GM12878 (cell line): ENCODE measurements around the gene LTBP2. TPM values are rescaled to one million over a fixed set of nuclear protein-coding genes. Genes with fewer than 3 reads are reported as not detected.

ENCODE experiments used
- ATAC-seq: fragments of 200-7000 bp; cut with Tn5 transposase; 3 replicates; pipeline ENCODE4 v1.9.1; 2020; ENCODE audit warnings: mild to moderate bottlenecking, moderate library complexity
- BruUV-seq: library from RNA; stranded (reverse); fragments of 400-500 nt; replicated peaks from 2 replicates; lab custom pipeline; 2021; lab: Mats Ljungman, UMichigan
- CTCF ChIA-PET: fragments of 300-600 bp; sonication (Branson Sonifier 250); formaldehyde crosslinking; extraction: SDS; loops from one replicate; lab custom pipeline; 2021; ENCODE audit warnings: inconsistent platforms; lab: Yijun Ruan, JAX
- POLR2A ChIA-PET: fragments of 350-600 bp; formaldehyde crosslinking; extraction: SDS; loops from one replicate; lab custom pipeline; 2021; ENCODE audit warnings: inconsistent platforms; lab: Charles Lee
- RAD21 ChIA-PET: fragments of 300-600 bp; sonication (Branson Sonifier 250); formaldehyde crosslinking; loops from one replicate; lab custom pipeline; 2023; ENCODE audit warnings: antibody characterized with exemption; ENCODE audit not compliant: unreplicated experiment; lab: Charles Lee
- SMC1A ChIA-PET: fragments of 300-600 bp; sonication (Branson Sonifier 250); formaldehyde crosslinking; loops from one replicate; lab custom pipeline; 2023; ENCODE audit not compliant: unreplicated experiment, uncharacterized antibody; lab: Charles Lee
- DNase-seq: peaks from one replicate; pipeline ENCODE4 v3.0.0-alpha.2; 2011; ENCODE audit warnings: low read depth, low spot score
- FAIRE-seq: peaks from 3 replicates; lab custom pipeline; 2011; peaks lifted over from hg19 to GRCh38; lab: Jason Lieb, UNC
- H2AFZ ChIP-seq: 2 replicates; pipeline ENCODE4 v1.6.0; 2011; ENCODE audit warnings: low read depth, low read length, control low read depth; ENCODE audit not compliant: control insufficient read depth
- H3K27ac ChIP-seq: 2 replicates; pipeline ENCODE4 v1.5.1; 2011; ENCODE audit warnings: control low read depth; ENCODE audit not compliant: control insufficient read depth, insufficient read depth
- H3K27me3 ChIP-seq, 2 experiments: replicated peaks in 1 of 2; 2 replicates each; pipeline versions ENCODE4 v1.6.0 to v1.6.1; 2011; ENCODE audit warnings: low read length in 1 of 2; ENCODE audit not compliant: control insufficient read depth in 2 of 2, insufficient read depth in 2 of 2
- H3K36me3 ChIP-seq, 2 experiments: 2 replicates each; pipeline ENCODE4 v1.5.1; 2011; ENCODE audit warnings: low read length in 1 of 2; ENCODE audit not compliant: control insufficient read depth in 2 of 2, insufficient read depth in 2 of 2
- H3K4me1 ChIP-seq: 2 replicates; pipeline ENCODE4 v1.6.1; 2011; ENCODE audit warnings: mild to moderate bottlenecking, low read length, moderate library complexity, mixed read lengths; ENCODE audit not compliant: control insufficient read depth, insufficient read depth
- H3K4me2 ChIP-seq: 2 replicates; pipeline ENCODE4 v1.6.0; 2011; ENCODE audit warnings: control low read depth; ENCODE audit not compliant: control insufficient read depth, insufficient read depth
- H3K4me3 ChIP-seq: fragments of 200-600 bp; sonication (generic); 2 replicates; pipeline ENCODE4 v1.5.1; 2016
- H3K79me2 ChIP-seq: 2 replicates; pipeline ENCODE4 v1.6.0; 2011; ENCODE audit warnings: low read length; ENCODE audit not compliant: control insufficient read depth, insufficient read depth
- H3K9ac ChIP-seq: 2 replicates; pipeline ENCODE4 v1.8.0; 2011; ENCODE audit warnings: low read length, control low read depth, mixed read lengths; ENCODE audit not compliant: control insufficient read depth, insufficient read depth
- H3K9me3 ChIP-seq: replicated peaks from 3 replicates; pipeline ENCODE4 v1.5.1; 2011; ENCODE audit warnings: mild to moderate bottlenecking, low read length; ENCODE audit not compliant: control insufficient read depth, insufficient read depth
- H4K20me1 ChIP-seq: 2 replicates; pipeline ENCODE4 v1.6.0; 2011; ENCODE audit not compliant: control insufficient read depth, insufficient read depth
- CREM ChIP-seq: IDR thresholded peaks from 2 replicates; pipeline ENCODE4 v1.6.1; 2014; ENCODE audit warnings: antibody characterized with exemption, low read depth
- E4F1 ChIP-seq: fragments of 450-650 bp; IDR thresholded peaks from 2 replicates; pipeline ENCODE4 v1.6.1; 2018; ENCODE audit warnings: borderline replicate concordance, mild to moderate bottlenecking; ENCODE audit not compliant: partially characterized antibody
- FOS ChIP-seq: IDR thresholded peaks from 3 replicates; pipeline ENCODE4 v1.6.1; 2011; ENCODE audit warnings: borderline replicate concordance; ENCODE audit not compliant: insufficient read length; ENCODE audit errors: extremely low read depth
- NR2C1 ChIP-seq: fragments of 450-650 bp; IDR thresholded peaks from 2 replicates; pipeline ENCODE4 v1.6.1; 2017; ENCODE audit warnings: antibody characterized with exemption, mild to moderate bottlenecking, moderate library complexity
- SKIL ChIP-seq: fragments of 450-650 bp; IDR thresholded peaks from 2 replicates; pipeline ENCODE4 v1.6.1; 2017; ENCODE audit warnings: mild to moderate bottlenecking, low read depth, inconsistent platforms; ENCODE audit not compliant: poor library complexity, severe bottlenecking
- WRNIP1 ChIP-seq: IDR thresholded peaks from 2 replicates; pipeline ENCODE4 v1.6.1; 2011; ENCODE audit warnings: low read depth, low read length, improper control_type of control experiment, borderline replicate concordance
- ZBTB4 ChIP-seq: fragments of 450-650 bp; formaldehyde crosslinking; IDR thresholded peaks from 2 replicates; pipeline ENCODE4 v1.4.0; 2022; ENCODE audit warnings: mild to moderate bottlenecking, moderate library complexity
- WGBS: methylation state at CpG from one replicate; pipeline ENCODE4 v1.1.6; 2016; ENCODE audit warnings: low lambda C conversion rate; ENCODE audit not compliant: insufficient replicate concordance, insufficient coverage; ENCODE audit errors: missing lambda C conversion rate; 5-methylcytosine and 5-hydroxymethylcytosine counted together
- in situ Hi-C: fragments of 300-500 bp; cut with MboI; formaldehyde crosslinking; loops from 9 replicates; pipeline ENCODE4 v1.14.3; 2018; ENCODE audit warnings: mixed read lengths
- intact Hi-C: fragments of 100-400 bp; cut with micrococcal nuclease; formaldehyde crosslinking; loops from one replicate; pipeline ENCODE4 v1.14.2; 2022; ENCODE audit not compliant: unreplicated experiment
- polyA plus RNA-seq, 11 experiments: library from polyadenylated mRNA; depleted of rRNA in 4 of 11; unstranded in 6 of 11; stranded (reverse) in 5 of 11; fragments of >200 nt; fragmentation: Nextera tagmentation in 4 of 11; fragmentation: Illumina TruSeq in 1 of 11; extraction: Ambion mirVana in 4 of 11; extraction: Trizol in 1 of 11; gene quantifications; 1 replicate in 1 of 11; 2 replicates in 10 of 11; pipeline versions ENCODE4 v1.2.1 to v1.2.3, GENCODE V29; 2011 to 2016; ENCODE audit warnings: inconsistent platforms in 2 of 11, missing spikeins in 2 of 11, low read depth in 1 of 11
- total RNA-seq, 4 experiments: library from RNA; depleted of rRNA in 3 of 4; stranded (reverse); fragments of >200 nt in 3 of 4; fragmentation: Illumina TruSeq in 1 of 4; extraction: Trizol in 1 of 4; gene quantifications; 2 replicates each; pipeline versions ENCODE4 v1.2.1 to v1.2.3, GENCODE V29; 2013 to 2021
- TF ChIP-seq, protein P1 (sequence below): fragments of 450-650 bp; IDR thresholded peaks from 2 replicates; pipeline ENCODE4 v1.6.1; 2017; ENCODE audit warnings: low read depth, mild to moderate bottlenecking, moderate library complexity
- TF ChIP-seq, protein P2 (sequence below): fragments of 450-650 bp; IDR thresholded peaks from 2 replicates; pipeline ENCODE4 v1.6.1; 2014; ENCODE audit warnings: mild to moderate bottlenecking

LTBP2 gene
- total and polyA plus RNA-seq, 10 of the 15 experiments (the other 5 are each of a cell fraction or from before 2014, with no cell fraction given), result 0.03 to 0.23 (median 0.06) TPM; not detected in 1

- no peak for ATAC-seq
- TF ChIP-seq CREM (no peak), ZBTB4 (CRISPR knock-in tag) (no peak), SKIL (no peak), FOS (no peak), WRNIP1 (no peak), NR2C1 (no peak), E4F1 (no peak)
- TF ChIP-seq, protein P1, sequence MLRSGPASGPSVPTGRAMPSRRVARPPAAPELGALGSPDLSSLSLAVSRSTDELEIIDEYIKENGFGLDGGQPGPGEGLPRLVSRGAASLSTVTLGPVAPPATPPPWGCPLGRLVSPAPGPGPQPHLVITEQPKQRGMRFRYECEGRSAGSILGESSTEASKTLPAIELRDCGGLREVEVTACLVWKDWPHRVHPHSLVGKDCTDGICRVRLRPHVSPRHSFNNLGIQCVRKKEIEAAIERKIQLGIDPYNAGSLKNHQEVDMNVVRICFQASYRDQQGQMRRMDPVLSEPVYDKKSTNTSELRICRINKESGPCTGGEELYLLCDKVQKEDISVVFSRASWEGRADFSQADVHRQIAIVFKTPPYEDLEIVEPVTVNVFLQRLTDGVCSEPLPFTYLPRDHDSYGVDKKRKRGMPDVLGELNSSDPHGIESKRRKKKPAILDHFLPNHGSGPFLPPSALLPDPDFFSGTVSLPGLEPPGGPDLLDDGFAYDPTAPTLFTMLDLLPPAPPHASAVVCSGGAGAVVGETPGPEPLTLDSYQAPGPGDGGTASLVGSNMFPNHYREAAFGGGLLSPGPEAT, result no peak
- TF ChIP-seq, protein P2, sequence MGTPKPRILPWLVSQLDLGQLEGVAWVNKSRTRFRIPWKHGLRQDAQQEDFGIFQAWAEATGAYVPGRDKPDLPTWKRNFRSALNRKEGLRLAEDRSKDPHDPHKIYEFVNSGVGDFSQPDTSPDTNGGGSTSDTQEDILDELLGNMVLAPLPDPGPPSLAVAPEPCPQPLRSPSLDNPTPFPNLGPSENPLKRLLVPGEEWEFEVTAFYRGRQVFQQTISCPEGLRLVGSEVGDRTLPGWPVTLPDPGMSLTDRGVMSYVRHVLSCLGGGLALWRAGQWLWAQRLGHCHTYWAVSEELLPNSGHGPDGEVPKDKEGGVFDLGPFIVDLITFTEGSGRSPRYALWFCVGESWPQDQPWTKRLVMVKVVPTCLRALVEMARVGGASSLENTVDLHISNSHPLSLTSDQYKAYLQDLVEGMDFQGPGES, result no peak
These were observed 99.8 kb downstream of the LTBP2 start for GRCh38 chr14:74511966-74512830.

More at GRCh38 chr14:74511966-74512830, 99.8 kb downstream of the LTBP2 start:
- Histone ChIP-seq H4K20me1 (no peaks in the 10 kb centered on the region), H3K36me3 (no peaks in the 10 kb centered on the region), H3K4me2 (no peak overlapping the region), H3K27ac (no peak overlapping the region), H3K4me3 (no peak overlapping the region), H2AFZ (no peak overlapping the region), H3K27me3 (no peaks in the 10 kb centered on the region; a peak in 1 of 4 replicates), H3K79me2 (no peaks in the 10 kb centered on the region), H3K9me3 (no peaks in the 10 kb centered on the region), H3K9ac (no peak overlapping the region), H3K4me1 (peaks cover 13% of the 10 kb centered on the region)
- ChIA-PET SMC1A (no interaction called here), POLR2A (no interaction called here), CTCF (no interaction called here), RAD21 (no interaction called here)
- FAIRE-seq (no peak), DNase-seq (no peak)
- no TSS peak for BruUV-seq
- in situ Hi-C loops (no loop called here), intact Hi-C loops (no loop called here)
- WGBS, result 24% methylated on average over 10 of the region's 10 CpGs
